Motor neuron (in vitro differentiated cells): Measurements from ENCODE around the gene BMP4. TPM values are rescaled to one million over a fixed set of nuclear protein-coding genes. Genes with fewer than 3 reads are reported as not detected.

ENCODE experiments used
- ATAC-seq, 8 experiments: fragments of 200-7000 bp; cut with Tn5 transposase; replicated peaks in 6 of 8; 2 replicates each; pipeline ENCODE4 v1.8.0; 2021; ENCODE audit warnings: mild to moderate bottlenecking in 8 of 8, moderate library complexity in 8 of 8
- H3K27ac ChIP-seq, 2 donors: fragments of 250-450 bp; sonication (Bioruptor Pico); 2 replicates each; pipeline ENCODE4 v1.9.0; 2021; ENCODE audit warnings: antibody characterized with exemption in 2 of 2, mild to moderate bottlenecking in 2 of 2, moderate library complexity in 1 of 2
- H3K4me1 ChIP-seq, 2 donors: fragments of 250-450 bp; sonication (Bioruptor Pico); replicated peaks in 1 of 2; 2 replicates each; pipeline ENCODE4 v1.6.1; 2021; ENCODE audit warnings: antibody characterized with exemption in 2 of 2, mild to moderate bottlenecking in 2 of 2, moderate library complexity in 1 of 2
- H3K4me3 ChIP-seq, 5 donors: fragments of 250-450 bp; sonication (Bioruptor Pico); 2 replicates each; pipeline ENCODE4 v1.9.0; 2021; ENCODE audit warnings: antibody characterized with exemption in 5 of 5, mild to moderate bottlenecking in 5 of 5, moderate library complexity in 4 of 5
- WGBS, 10 experiments: fragments of 450-650 bp; shearing (Covaris generic); methylation state at CpG; one replicate each; pipeline ENCODE4 v1.0.0; 2022; 5-methylcytosine and 5-hydroxymethylcytosine counted together
- in situ Hi-C, 9 experiments: fragments of 400-800 bp; cut with MboI; loops; one replicate each; pipeline ENCODE4 v1.15.0; 2021; ENCODE audit warnings: low sequenced_read_pairs in 9 of 9, low pct_unique_long_range_greater_than_20kb in 2 of 9; ENCODE audit not compliant: unreplicated experiment in 9 of 9
- total RNA-seq, 8 experiments: library from RNA; unstranded; fragments of 300-600 nt; gene quantifications; 2 replicates each; pipeline versions ENCODE4 v1.2.3 to v1.2.4, GENCODE V29; 2022

The BMP4 gene
- total RNA-seq, 8 experiments from 2014 or later = 0.46 to 26.0 (median 2.4) TPM

- no peak for ATAC-seq
- no peak overlapping the region for H3K4me3 ChIP-seq
- peaks cover 0 to 3% of the 10 kb centered on the region in 2 donors for H3K4me1 ChIP-seq
- 12 to 100% (median 83%) methylated on average over 1 to 2 of the region's 2 CpGs; no CpG with 5 or more reads in 3 of the 10 experiments for WGBS, 10 experiments
- no peak overlapping the region for H3K27ac ChIP-seq
- in situ Hi-C loops = no loop called here
Observed at GRCh38 chr14:53929871-53930715, 26.5 kb downstream of the BMP4 start.

DNA sequence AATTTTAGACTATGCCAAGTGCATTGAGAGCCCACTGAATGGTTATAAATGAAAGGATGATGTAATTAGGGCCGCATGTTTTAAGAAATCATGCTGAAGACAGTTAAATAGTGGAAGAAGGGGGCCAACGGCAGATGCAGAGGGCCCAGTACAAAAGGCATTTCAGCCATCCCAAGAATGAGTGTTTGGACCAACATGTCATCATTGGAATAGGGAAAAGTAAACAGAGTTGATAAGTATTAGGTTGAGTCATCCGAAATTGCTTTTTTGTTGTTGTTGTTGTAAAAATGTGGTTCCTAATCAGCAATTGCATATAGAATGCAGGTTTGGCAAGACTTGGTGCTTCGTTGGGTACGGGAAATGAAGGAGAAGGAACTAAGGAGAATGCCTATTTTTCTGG is 29.5 kb downstream of the BMP4 start:
- peaks cover 0 to 3% of the 10 kb centered on the region in 2 donors for H3K4me1 ChIP-seq
- no peak overlapping the region for H3K4me3 ChIP-seq
- 39 to 100% (median 71%) methylated on average over 1 to 5 of the region's 5 CpGs for WGBS, 10 experiments
- ATAC-seq = no peak
- in situ Hi-C loops = no loop called here
- no peak overlapping the region for H3K27ac ChIP-seq

DNA sequence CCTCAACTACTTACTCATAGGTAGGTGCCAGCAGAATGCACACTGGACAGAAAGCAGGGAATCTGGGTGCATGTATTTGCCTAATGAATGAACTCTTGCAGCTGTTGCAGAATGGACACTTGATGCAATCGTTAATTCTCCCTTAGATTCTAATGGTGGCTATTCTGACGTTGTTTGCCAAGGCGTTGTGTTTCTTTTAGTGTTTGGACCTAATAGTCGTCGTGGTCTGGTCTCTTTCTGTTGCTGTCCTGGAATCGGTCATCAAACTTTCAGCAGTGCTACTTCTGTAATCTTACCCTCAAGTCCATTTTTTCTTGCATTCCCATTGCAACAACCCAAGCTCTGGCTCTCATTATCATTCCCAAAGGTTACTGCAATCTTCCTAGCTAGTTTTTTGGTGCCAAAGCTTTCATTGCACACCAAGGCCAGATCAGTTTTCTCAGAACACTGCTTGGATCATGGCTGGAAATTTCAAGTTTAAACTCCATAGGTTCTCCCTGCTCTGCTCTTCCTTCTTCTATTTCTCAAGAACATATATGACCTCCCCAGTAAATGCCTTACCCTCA is 31.3 kb downstream of the BMP4 start:
- Histone ChIP-seq H3K4me3 (no peak overlapping the region), H3K4me1 (peaks cover 0 to 3% of the 10 kb centered on the region in 2 donors), H3K27ac (no peak overlapping the region)
- 39 to 100% (median 90%) methylated on average over 3 to 6 of the region's 6 CpGs; no CpG with 5 or more reads in 1 of the 10 experiments for WGBS, 10 experiments
- ATAC-seq = no peak
- in situ Hi-C loops = no loop called here

GRCh38 chr14:53924753-53925152 is 31.9 kb downstream of the BMP4 start:
- Histone ChIP-seq H3K27ac (no peak overlapping the region), H3K4me1 (peaks cover 0 to 3% of the 10 kb centered on the region in 2 donors), H3K4me3 (no peak overlapping the region)
- ATAC-seq = peak in 4 of 8 experiments; percentile 11 to 100 (median 80)
- 0 to 68% (median 47%) methylated on average over 2 to 4 of the region's 4 CpGs; no CpG with 5 or more reads in 1 of the 10 experiments for WGBS, 10 experiments
- in situ Hi-C loops = no loop called here

- 16 to 64% (median 38%) methylated on average over 1 to 3 of the region's 3 CpGs for WGBS, 10 experiments
- in situ Hi-C loops = no loop called here
- Histone ChIP-seq H3K4me1 (no peaks in the 10 kb centered on the region), H3K4me3 (no peak overlapping the region), H3K27ac (no peak overlapping the region)
- no peak for ATAC-seq
Observed at GRCh38 chr14:53921027-53921426, 35.6 kb downstream of the BMP4 start.

DNA sequence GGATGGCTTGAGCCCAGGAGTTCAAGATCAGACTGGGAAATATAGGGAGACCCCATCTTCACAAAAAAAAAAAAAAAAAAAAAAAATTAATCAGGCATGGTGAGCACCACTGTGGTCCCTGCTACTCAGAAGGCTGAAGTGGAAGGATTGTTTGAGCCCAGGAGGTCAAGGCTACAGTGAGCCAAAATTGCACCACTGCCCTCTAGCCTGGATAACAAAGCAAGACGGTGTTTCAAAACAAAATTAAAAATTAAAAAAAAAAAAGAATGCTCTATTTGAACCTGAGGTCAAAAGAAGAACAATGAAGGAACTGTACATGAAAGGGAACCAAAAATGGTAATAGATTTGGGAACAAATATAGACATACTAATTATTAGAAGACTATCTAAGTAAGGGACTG is 40.4 kb downstream of the BMP4 start:
- in situ Hi-C loops = no loop called here
- 13 to 100% (median 79%) methylated on average over 1 of the region's 1 CpG; no CpG with 5 or more reads in 3 of the 10 experiments for WGBS, 10 experiments
- Histone ChIP-seq H3K4me1 (no peaks in the 10 kb centered on the region), H3K4me3 (no peak overlapping the region), H3K27ac (no peak overlapping the region)
- ATAC-seq = no peak

- no peak overlapping the region for H3K27ac ChIP-seq
- in situ Hi-C loops = no loop called here
- H3K4me3 ChIP-seq = no peak overlapping the region
- no peak for ATAC-seq
- H3K4me1 ChIP-seq = no peaks in the 10 kb centered on the region
- WGBS, 10 experiments = 28 to 100% (median 70%) methylated on average over 1 to 4 of the region's 4 CpGs; no CpG with 5 or more reads in 1 of the 10 experiments
Observed at GRCh38 chr14:53915364-53916014, 41.1 kb downstream of the BMP4 start.

- Histone ChIP-seq H3K4me1 (no peaks in the 10 kb centered on the region), H3K27ac (no peak overlapping the region), H3K4me3 (no peak overlapping the region)
- 0 to 100% (median 67%) methylated on average over 1 of the region's 1 CpG; no CpG with 5 or more reads in 3 of the 10 experiments for WGBS, 10 experiments
- in situ Hi-C loops = no loop called here
- ATAC-seq = peak in 1 of 8 experiments; percentile 7
Observed at GRCh38 chr14:53912021-53912420, 44.6 kb downstream of the BMP4 start.

- no peaks in the 10 kb centered on the region for H3K4me1 ChIP-seq
- ATAC-seq = no peak
- WGBS, 10 experiments = 13 to 83% (median 28%) methylated on average over 1 to 2 of the region's 2 CpGs; no CpG with 5 or more reads in 4 of the 10 experiments
- in situ Hi-C loops = no loop called here
- no peak overlapping the region for H3K4me3 ChIP-seq
- H3K27ac ChIP-seq = no peak overlapping the region
Observed at GRCh38 chr14:53908416-53908815, 48.2 kb downstream of the BMP4 start.

GRCh38 chr14:53902307-53902706 is 54.3 kb downstream of the BMP4 start:
- in situ Hi-C loops = no loop called here
- ATAC-seq = peak in 2 of 8 experiments; percentile 84
- H3K27ac ChIP-seq = no peak overlapping the region
- H3K4me1 ChIP-seq = no peaks in the 10 kb centered on the region
- 17 to 100% (median 87%) methylated on average over 1 of the region's 1 CpG; no CpG with 5 or more reads in 4 of the 10 experiments for WGBS, 10 experiments
- no peak overlapping the region for H3K4me3 ChIP-seq

GRCh38 chr14:53900499-53900898 is 56.1 kb downstream of the BMP4 start:
- no peak overlapping the region for H3K27ac ChIP-seq
- no peak overlapping the region for H3K4me3 ChIP-seq
- no peaks in the 10 kb centered on the region for H3K4me1 ChIP-seq
- in situ Hi-C loops = no loop called here
- WGBS, 10 experiments = 0 to 5% methylated on average over 2 to 3 of the region's 4 CpGs; no CpG with 5 or more reads in 8 of the 10 experiments
- ATAC-seq = peak in 2 of 8 experiments; percentile 84 to 85
